AG09309 (cell line): ENCODE results near the gene APBB2.

Experiments
- DNase-seq: peaks from one replicate; pipeline ENCODE4 v3.0.0-alpha.2; 2010; ENCODE audit warnings: low read depth
- H3K4me3 ChIP-seq: 2 replicates; pipeline ENCODE4 v1.5.1; 2011; ENCODE audit warnings: mild to moderate bottlenecking, low read depth, low read length, moderate library complexity; ENCODE audit not compliant: control insufficient read depth
- TF ChIP-seq, protein P1 (sequence below): IDR thresholded peaks from 2 replicates; pipeline ENCODE4 v1.5.1; 2011; ENCODE audit warnings: mild to moderate bottlenecking, low read depth, low read length, inconsistent platforms; ENCODE audit not compliant: insufficient read depth, control insufficient read depth; ENCODE audit errors: missing control alignments

The APBB2 gene

DNA sequence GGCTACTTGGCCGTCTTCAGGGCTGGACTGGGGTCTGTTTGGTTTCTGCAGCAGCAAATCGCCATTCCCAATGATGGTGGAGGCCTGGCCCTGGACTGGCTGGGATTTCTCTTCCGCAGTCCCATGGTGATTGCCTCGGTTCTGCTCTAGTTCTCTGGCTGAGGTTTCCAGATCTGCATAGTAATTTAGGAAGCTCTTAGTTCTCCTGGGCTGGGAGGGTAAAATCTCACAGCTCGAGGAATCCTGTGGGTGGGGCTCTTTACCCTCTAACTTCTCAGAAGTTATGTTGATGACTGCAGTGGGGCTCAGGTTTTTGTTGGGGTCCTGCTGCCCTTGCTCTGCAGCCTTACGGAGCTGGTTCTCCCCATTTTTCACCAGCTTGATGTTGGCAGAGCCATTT, 200.6 kb downstream of the APBB2 start:
- TF ChIP-seq, protein P1, sequence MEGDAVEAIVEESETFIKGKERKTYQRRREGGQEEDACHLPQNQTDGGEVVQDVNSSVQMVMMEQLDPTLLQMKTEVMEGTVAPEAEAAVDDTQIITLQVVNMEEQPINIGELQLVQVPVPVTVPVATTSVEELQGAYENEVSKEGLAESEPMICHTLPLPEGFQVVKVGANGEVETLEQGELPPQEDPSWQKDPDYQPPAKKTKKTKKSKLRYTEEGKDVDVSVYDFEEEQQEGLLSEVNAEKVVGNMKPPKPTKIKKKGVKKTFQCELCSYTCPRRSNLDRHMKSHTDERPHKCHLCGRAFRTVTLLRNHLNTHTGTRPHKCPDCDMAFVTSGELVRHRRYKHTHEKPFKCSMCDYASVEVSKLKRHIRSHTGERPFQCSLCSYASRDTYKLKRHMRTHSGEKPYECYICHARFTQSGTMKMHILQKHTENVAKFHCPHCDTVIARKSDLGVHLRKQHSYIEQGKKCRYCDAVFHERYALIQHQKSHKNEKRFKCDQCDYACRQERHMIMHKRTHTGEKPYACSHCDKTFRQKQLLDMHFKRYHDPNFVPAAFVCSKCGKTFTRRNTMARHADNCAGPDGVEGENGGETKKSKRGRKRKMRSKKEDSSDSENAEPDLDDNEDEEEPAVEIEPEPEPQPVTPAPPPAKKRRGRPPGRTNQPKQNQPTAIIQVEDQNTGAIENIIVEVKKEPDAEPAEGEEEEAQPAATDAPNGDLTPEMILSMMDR: no peak
- no peak for DNase-seq
- no peak overlapping the region for H3K4me3 ChIP-seq

DNA sequence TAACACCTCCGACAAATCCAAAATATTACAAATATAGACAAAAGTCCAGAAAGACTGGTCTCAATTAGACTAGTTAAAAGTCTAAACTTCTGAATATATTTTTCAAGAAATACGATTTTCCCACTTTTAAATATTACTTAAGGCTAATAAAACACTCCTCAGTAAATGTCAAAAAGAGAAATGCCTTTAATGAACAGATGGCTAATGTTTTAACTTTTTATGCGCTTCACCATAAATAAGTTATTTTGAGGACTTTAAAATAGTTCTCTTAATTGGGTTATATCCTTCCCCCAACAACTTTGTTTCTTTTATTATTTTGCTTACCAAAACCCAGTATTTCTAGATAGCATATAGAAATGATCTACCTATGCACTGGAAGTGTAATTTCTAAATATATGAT, 201.4 kb downstream of the APBB2 start:
- no peak overlapping the region for H3K4me3 ChIP-seq
- DNase-seq: no peak
- TF ChIP-seq, protein P1: no peak

DNA sequence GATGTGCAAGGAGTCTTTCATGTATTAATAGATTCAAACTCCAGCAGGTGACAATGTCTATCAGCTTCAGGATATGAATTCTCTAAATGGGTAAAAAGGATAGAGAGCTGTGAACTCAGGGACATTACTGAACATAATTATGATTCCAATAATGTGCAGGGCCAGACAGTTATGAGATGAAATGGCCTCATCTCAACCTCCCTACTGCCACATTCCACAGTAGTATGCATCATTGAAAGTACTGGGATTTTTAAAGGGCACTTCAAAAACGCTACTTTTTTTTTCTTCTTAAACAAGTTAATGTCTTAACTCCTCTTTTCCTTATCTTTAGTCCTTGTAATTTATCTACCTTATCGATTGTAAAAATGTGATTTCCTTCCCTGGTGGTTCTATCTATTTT, 202.0 kb downstream of the APBB2 start:
- TF ChIP-seq, protein P1: no peak
- no peak for DNase-seq
- H3K4me3 ChIP-seq: no peak overlapping the region

DNA sequence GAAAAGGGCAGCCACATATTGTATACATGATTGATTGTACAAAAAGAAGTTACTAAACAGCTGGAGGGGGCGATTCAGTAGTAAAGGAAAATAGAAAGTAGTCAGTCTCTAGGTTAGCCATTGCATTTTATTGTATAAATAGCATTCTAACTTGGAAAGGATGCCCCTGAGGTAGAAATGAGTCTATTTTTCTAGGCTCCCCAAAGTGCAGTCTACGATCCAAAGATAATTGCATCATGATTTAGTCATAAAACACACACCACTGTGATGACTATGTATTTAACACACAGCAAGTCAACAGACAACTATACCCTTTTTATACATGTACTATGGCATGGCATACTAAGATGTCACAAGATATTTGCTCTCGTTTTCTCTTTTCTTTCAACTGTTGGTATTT, 204.9 kb downstream of the APBB2 start:
- peak; percentile 39 for DNase-seq
- H3K4me3 ChIP-seq: no peak overlapping the region
- TF ChIP-seq, protein P1: no peak

DNA sequence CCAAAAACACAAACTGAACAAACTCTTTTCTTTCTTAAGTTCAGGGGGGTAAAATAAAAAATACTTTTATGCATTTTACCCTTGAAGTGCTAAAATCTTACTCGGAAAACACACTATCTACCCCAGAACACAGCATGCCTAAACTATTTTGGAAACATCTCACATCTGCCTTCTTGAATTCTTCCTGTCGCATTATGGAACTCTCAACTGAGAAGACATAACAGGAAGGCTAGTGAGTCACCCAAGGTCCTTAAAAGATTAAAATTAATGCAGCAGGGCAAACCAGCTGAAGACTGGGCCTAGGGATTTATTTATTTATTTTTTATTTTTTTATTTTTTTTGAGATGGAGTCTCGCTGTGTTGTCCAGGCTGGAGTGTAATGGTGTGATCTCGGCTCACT, 208.2 kb downstream of the APBB2 start:
- TF ChIP-seq, protein P1: no peak
- no peak for DNase-seq
- no peak overlapping the region for H3K4me3 ChIP-seq

DNA sequence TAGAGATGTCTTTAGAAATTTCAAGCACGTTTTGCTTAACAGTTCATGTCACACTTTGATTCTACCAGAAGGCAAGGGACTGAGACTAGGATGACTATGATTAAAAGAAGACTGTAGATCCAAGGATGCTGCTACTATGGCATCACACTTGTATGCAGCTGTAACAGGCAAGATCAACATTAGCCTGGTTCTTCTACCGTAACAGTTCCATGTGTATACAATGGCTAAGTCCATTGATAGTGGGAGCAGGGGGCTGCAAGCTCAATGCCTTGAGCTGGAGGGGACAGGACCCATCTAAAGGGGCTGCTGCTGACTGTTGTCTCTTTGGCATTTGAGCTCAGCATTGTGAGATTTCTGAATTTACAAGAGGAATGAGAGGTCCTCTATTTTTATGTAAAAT, 212.0 kb downstream of the APBB2 start:
- no peak overlapping the region for H3K4me3 ChIP-seq
- DNase-seq: no peak
- TF ChIP-seq, protein P1: no peak

DNA sequence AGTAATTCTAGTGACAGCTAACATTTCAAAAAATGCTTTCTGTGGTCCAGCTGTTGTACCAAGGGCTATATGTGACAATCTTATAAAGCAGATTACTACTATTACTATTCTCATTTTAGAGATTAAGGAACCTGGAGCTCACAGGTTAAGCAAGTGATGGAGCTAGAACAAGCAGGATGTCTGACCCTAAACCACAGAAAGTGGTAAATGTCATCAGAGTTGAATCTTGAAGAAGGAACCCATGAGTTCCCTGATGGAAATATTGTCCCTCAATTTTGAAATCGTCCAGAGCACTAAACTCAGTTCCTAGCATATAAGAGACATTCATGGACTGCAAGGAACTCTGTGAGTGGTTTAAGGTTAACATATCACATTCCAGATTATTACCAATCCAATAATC, 214.0 kb downstream of the APBB2 start:
- TF ChIP-seq, protein P1: no peak
- no peak for DNase-seq

More for the DNA sequence above, 214.0 kb downstream of the APBB2 start:
- no peak overlapping the region for H3K4me3 ChIP-seq
